GM19395 (cell line): Measurements from ENCODE around the gene DISP3.

Source experiments
- ATAC-seq: cut with Tn5 transposase; IDR thresholded peaks from one replicate; pipeline ENCODE4 v1.9.1; 2021; ENCODE audit warnings: mild to moderate bottlenecking, moderate library complexity; ENCODE audit not compliant: unreplicated experiment

Gene DISP3

DNA sequence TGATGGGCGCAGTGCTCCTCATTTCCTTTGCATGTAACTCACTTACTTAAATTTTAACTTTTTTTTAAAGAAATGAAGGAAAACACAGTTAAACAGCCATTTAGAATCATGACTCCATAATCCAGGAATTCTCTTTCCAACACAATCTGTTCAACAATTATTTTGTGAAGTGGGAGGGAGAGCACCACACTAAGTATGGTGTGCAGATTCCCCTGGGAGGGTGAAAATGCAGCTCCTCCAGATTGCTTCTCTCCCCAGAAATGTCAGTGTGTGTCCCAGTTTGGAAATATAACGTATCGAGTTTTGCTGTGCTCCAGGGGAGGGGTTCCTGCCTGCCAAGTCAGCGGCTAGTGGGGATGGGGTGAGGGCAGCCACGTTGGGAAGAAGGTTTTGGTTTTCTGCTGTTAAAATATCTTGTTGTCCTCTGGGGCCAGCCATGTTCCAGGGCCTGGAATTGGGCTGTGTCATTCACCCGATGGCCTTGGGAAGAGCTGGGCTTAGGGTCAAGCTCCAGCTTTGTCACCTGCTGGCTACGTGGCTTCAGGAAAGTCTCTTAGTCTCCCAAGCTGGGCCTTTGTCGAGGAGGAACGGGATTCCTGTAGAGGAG lies 17.3 kb upstream of the DISP3 start:
- no peak for ATAC-seq

DNA sequence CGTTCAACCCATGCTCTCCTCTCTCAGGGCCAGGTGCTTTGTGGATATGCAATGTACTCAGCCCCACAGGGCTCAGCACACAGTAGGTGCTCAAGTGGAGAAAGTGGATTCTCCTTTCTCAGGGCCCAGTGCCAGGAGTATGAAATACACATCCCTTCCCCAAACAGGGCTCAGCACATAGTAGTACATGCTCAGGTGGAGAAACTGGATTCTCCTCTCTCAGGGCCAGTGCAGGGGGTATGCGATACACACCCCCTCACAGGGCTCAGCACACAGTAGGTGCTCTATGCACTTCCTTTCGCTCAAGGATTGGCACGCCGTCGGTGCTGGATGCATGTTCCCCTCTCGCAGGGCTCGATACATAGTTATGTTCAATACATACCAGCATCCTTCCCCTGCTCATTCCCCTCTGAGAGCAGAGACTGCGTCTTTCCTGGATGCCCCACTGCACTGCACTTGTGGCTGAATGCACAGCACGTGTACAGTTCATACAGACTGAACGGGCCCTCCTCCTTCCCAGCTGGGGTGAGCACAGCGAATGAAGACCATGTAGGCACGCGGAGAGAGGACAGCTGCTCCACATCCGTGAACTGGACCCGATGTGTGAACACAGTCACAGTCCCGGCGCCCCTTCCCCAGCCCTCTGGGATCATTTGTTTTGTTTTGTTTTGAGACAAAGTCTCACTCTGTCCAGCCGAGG lies 16.6 kb upstream of the DISP3 start:
- ATAC-seq: no peak

DNA sequence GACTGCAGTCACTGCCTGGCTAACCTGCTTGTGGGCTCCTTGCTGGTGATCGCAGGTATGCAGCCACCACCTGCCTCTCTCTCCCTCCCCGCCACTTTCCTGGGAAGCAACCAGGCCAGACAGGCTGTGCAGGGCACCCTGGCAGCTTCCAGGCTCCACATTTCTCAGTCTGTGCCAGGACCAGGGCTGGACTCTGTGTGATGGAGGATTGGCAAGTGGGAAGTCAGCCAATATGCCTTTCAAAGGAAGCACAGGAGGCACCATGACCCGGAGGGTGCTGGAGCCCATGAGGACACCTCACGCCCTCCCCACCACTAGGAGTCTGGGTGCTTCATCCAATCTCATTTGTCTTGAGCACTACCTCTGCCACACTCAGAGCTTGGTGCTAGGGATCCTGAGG lies 15.8 kb upstream of the DISP3 start:
- no peak for ATAC-seq

DNA sequence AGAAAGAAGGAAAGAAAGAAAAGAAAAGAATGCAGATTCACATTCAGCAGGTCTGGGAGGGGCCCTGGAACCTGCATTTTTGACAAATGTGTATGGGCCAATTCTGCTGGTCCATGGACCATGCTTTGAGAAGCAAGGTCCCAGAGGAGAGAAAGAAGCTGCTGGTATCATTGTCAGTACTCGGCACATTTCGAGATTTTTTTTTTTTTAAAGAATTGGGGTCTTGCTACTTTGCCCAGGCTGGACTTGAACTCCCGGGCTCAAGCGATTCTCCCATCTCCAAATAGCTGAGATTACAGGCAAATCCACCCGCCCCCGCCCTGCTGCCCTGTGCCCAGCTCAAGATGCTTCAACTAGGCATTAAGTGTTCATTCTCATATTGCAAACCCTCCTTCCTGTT lies 13.6 kb upstream of the DISP3 start:
- ATAC-seq: no peak

DNA sequence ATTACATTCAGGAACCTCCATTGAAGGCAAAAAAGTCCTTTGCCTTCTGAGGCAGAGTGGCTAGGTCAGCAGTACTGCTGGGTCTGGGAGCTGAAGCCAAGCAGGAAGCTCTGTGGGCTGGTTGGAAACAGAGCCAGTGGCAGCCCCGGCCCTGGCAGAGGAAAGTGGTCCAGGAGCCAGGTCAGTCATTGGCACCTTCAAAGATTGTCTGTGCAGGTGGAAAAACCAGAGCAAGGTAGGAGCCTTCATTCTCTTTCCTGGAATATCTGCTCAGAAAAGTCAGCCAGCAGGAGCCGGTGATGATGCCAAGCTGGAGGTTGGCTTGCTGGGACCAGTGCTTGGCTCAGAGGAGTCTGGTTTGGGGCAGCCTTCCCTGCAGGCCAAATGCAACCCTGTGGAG lies 12.5 kb upstream of the DISP3 start:
- ATAC-seq: no peak

DNA sequence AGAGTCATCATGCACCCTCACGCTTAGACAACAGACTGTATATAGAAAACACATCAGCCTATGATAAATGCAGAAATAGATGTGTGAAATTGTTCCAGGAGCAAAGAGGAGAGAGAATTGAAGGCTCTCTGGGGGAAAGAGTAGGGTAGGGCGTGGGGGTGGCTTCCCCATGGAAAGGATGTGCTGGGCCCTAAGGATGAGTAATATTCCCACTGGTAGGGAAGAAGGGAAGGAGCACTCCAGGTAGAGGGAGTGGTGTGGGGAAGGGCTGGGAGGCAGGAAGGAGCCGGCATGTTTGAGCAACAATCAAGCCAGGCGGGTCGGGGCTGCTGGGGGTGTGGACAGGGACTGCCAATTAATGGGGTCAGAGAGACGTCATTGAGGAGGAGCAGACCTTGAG lies 10.1 kb upstream of the DISP3 start:
- ATAC-seq: no peak

DNA sequence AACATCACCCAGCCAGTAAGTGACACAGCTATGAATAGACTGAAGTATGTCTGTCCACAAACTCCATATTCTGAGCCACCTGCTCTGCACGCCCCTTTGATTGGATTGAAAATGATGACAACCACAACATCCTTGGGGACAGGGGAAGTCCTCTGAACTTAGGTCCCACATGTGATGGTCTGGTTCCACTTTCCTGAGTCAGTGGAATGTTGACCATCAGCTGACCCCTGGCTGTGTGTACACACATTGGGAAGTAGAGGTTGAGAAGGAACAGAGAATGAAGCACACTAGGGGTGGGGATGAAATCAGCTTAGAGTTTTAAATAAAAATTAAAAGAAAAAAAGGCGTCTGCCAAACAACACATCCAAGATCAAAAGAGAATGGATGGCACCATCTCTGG lies 8.0 kb upstream of the DISP3 start:
- no peak for ATAC-seq

DNA sequence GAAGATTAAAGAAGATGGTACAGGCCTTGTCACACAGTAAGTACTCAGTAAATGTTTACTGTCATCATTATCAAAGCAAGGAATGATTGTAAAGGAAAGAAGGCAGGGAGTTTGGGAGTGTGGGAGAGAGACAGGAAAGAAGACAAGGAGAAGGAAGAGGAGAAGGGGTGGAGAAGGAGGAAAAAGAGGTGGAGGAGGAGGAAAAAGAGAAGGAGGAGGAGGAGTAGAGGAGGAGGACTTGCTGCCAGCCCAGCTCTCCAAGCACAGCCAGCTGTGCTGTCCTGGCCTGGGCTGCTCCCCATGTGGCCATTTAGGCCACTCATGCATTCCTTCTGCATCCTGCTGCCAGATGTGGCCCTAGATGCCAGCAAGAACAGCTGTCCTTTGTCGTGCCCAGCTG lies 7.5 kb upstream of the DISP3 start:
- no peak for ATAC-seq

DNA sequence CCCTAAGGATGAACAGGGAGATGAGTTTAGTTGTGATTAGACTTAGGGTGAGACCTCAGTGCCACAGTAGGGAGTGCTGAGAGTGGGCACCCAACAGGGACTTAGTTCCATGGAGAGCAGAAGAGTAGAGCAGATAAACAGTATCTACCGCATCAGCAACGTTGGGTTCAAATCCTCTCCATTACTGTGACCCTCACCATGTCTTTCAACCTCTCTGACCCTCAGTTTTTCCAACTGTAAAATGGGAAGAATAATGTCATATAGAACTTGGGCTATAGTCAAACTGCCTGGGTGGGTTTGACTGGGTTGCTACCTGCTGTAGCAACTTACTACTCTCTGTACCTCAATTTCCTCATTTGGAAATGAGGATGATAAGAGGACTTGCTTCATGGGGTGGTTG lies 6.7 kb upstream of the DISP3 start:
- ATAC-seq: no peak

DNA sequence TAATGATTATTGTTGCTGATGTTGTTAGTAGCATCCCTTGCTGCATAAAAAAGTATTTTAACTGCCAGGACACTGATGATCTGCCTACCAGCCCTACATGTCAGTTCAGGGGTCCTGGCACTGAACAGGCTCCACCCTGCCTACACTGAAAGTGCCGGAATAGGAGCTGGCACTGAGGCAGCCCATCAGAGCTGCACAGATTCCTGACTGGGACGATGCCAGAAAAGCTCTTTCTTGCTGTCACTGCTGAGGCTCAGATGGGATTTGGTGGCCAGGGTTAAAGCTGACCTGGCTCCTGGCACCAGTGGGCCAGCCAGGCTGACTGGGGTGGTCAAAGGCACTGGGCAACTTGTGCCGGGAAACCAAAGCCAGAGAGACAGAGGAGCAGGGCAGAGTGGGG lies 6.2 kb upstream of the DISP3 start:
- ATAC-seq: no peak

DNA sequence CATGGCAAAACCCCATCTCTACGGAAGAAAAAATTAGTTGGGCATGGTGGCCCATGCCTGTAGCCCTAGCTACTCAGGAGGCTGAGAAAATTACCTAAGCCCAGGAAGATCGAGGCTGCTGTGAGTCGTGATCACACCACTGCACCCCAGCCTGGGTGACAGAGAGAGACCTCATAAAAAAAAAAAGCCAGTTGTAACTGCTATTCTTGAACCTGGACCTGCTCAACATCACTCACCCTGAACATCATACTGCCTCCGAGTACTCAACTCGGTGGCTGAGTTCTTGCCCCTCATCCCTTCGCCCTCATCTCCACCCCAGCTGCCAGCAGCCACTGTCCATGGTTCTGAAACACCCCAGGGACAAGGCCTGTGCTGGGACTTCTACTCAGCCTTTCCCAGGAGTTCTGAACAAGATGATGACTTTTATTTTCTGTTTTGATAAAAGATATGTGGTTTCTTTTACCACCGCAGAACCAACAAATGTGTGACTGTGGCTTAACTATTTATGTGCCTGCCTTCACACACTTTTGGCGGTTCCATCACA lies 5.4 kb upstream of the DISP3 start:
- no peak for ATAC-seq

DNA sequence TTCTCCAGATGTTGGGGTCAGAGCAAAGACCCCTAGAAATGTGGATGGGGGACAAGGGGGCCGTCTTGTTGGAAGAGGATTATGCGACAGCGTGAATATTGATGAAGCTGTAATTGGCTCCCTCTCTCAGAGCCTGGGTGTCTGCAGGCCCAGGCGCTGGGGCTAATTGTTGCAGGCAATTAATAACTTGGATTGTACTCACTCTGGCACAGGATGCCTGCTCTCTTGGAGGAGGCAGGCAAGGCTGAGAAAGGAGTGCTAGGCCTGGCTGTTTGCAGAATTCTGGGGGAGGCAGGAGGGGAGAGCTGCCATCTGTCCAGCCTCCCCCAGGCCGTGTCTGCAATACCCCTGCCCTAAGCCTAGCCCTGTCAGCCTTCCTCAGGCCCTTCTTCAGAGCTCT lies 4.1 kb upstream of the DISP3 start:
- no peak for ATAC-seq

DNA sequence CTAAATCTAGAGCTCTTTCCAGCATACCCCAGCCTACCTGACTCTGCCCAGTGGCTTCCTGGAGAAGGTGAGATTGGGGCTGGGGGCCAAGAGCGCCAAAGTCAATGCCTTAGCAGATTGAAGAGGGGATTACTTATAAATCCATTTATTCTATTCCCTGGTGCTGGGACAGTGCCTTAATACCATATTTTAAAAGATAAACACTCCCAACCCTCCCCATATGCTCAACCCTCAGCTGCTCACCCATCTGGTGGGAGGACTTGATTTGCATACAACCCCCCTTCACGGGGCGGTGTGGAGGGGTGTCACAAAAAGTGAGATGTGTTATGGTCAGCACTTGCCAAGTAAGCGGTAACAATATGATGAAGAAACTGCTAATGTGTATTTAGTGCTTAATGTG lies 3.2 kb upstream of the DISP3 start:
- ATAC-seq: no peak

DNA sequence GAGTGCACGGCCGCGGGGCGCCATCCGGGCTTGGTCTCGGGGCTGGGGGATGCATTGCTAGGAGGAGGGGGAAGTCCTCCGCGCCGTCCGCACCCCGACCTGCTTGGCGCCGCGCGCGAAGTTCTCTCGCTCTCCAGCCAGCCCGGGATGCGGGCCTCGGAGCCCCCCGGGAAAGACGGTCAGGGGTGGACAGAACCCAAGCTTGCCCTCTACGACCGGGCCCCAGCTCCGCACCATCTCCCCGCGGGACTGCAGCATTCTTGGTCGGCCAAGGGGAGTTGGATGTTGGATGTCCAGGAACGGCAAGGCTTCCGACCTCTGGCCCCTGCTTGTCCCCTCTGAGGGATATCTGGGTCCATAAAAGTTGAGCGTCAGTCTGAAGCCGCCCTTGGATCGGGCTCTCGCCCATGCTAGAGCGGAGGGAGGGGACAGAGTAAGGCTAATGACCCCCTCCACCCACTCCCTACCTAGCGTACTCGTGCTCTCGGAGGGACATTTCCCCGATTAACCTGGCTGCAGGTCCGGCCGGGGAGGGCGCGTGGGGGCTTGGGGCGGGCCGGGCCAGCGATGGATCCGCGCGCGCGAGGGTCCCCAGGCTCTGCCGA lies 522 bp downstream of the DISP3 start:
- no peak for ATAC-seq

DNA sequence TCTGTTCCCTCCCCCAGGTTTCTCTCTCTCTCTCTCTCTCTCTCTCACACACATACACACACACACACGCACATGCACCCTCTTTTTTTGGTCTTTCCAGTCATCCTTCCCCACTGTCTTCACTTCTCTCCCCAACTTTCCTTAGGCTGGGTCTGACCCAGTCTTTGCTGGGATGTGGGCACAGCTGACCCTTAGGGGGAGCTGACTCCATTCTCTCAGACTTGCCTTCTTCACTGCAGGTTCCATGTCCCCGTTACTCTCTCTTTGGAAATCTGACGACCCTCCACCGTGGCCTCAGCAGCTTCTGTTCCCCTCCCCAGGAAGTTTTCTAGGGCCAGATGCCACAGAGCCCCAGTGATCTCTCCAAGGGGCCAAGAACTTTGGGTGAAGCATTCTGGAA lies 2.1 kb downstream of the DISP3 start:
- no peak for ATAC-seq

DNA sequence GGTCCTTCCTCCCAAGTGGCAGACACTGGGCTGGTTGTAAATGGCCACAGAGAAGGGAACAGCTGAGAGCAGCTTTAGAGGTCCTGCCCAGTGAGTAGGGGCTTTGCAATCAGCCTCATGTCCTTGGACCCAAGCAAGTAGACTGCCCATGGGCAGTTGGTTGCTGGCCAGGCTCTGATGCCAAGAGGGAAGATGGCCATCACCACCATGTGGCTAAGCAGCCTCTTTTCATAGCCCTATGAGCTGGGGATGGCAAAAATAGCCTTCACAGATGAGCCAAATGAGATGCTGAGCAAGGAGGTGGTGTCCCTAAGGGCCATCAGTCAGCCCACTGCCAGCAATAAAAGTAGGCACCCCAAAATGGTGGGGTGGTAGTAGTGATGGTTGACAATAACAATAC lies 3.2 kb downstream of the DISP3 start:
- ATAC-seq: no peak

DNA sequence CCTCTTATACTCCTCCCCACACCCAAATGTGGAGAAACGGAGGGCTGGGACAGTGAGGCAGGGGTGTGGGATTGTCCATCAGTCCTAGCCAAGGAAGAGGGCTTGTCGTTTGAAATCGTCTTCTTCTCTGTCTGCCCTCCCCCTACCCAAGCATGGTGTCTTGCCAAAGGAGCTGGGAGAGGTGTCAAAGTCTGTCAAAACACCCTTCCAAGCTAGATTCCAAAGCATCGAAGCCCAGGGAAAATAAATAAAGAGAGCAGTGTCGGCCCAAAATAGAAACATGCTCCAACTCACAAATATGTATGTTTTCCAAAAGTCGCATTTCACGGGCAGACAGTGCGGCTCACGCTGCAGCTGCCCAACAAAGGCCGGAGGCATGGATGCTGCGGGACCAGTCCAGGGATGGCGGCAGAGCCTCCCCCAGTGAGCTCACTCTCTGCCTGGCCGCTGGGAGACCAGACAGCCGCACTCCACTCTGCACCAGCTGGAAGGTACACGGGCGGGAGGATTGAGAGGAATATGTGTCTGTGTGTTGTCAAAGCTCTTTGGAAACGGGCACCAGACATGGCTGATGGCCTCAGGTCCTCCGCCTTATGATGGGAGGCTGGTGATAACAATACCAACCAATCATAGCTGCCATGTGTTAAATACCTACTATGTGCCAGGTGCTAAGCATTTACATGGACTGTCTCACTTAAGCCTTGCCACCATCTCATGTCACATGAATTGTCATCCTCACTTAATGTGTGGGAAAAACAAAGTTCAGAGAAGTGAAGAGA lies 3.9 kb downstream of the DISP3 start:
- ATAC-seq: no peak

DNA sequence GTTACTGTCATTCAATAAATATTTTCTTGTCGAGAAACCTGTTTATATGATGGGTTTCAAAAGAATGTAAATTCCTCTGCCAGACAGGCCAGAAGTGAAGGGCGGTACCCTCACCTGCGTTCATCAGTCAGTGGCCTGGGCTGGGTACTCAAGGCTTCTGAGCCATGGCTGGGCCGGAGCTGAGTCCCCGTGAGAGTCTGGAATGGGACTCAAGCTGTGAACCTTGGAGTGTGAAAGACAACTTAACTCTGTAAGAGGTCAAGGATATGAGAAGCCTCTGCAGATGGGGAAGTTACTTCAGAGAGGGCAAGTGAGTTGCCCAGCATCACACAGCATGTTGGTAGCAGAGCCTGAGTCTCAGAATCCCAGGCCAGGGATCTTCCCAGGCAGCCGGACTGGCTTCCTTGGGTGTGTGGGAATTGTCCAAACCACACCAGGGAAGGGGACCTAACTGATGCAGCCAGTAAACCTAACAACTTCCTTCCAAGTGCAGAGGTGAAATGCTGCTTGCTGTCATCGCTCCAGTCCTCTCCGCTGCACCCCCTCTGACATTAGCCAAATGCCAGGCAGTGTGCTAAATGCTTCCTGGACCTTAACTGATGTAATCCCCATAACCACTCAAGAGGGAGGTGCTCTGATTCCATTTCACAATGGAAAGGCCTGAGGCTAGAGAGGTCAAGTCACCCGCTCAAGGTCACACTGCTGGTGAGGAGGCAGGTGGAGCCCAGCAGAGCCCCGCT lies 4.8 kb downstream of the DISP3 start:
- no peak for ATAC-seq

DNA sequence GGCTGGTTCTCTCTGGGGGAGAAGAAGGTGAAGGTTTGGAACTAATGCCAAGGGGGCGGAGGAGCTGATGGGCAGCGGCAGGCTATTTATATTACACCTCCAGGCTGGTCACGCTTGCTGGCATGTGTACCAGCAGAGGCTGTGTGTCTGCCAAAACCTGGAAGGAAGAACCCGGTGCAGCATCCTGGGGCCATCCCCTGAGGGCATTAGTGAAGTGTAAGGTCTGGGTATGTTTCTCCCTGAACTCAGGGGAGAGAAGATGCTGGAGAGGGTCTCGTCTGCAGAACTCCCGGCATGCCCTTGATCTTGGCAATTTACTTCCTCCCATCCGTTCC lies 5.3 kb downstream of the DISP3 start:
- no peak for ATAC-seq

DNA sequence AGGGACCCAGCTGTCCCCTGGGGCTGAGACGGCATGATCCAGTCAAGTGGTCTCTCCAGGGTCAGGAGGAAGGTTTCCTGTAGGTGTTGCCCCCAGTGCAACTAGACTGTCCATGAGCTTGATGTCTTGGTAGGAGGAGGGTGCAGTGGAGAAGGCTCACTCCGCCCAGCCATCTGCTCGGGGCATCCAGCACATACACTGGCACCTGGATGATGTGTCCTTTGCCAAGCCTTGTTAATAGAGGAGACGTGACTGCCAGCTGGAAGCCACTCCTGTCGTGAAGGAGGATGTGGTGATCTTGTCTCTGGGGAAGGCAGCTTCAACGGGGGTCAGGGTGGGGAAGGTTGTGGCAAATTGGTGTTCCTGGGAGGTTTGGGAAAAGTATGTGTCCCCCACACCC lies 6.2 kb downstream of the DISP3 start:
- no peak for ATAC-seq
